ENCODE data around the gene NAALADL1. TPM values are rescaled to one million over a fixed set of nuclear protein-coding genes. Genes with fewer than 3 reads are reported as not detected.

Gene NAALADL1
- total and polyA plus RNA-seq, 8 donors, result 8.5 to 20.7 (median 13.7) TPM

GRCh38 chr11:65059523-65059922 is 1.2 kb upstream of the NAALADL1 start:
- Histone ChIP-seq H3K27me3 (no peaks in the 10 kb centered on the region), H3K9me3 (no peaks in the 10 kb centered on the region), H3K4me3 (no peak overlapping the region), H3K27ac (no peak overlapping the region), H3K4me1 (no peaks in the 10 kb centered on the region), H3K36me3 (no peaks in the 10 kb centered on the region)
- intact Hi-C loops (cut with DNase I), result no loop called here
- no peak for ATAC-seq
- TF ChIP-seq CTCF (IDR thresholded peaks at IDR 0.05), result no peak
- no peak for DNase-seq

- no peak for DNase-seq
- intact Hi-C loops (cut with DNase I), result no loop called here
Observed at GRCh38 chr11:65058012-65058411, 341 bp downstream of the NAALADL1 start.

GRCh38 chr11:65057526-65057925 is 827 bp downstream of the NAALADL1 start:
- H3K36me3 ChIP-seq, result no peaks in the 10 kb centered on the region
- H3K27ac ChIP-seq, result no peak overlapping the region
- no peaks in the 10 kb centered on the region for H3K27me3 ChIP-seq
- no peaks in the 10 kb centered on the region for H3K4me1 ChIP-seq
- no peaks in the 10 kb centered on the region for H3K9me3 ChIP-seq
- intact Hi-C loops (cut with DNase I), result no loop called here
- DNase-seq, result no peak
- ATAC-seq, result no peak
- no peak for TF ChIP-seq CTCF (IDR thresholded peaks at IDR 0.05)
- H3K4me3 ChIP-seq, result no peak overlapping the region

More at GRCh38 chr11:65058012-65058411, 341 bp downstream of the NAALADL1 start:
- Histone ChIP-seq H3K4me1 (no peaks in the 10 kb centered on the region), H3K4me3 (no peak overlapping the region), H3K27me3 (no peaks in the 10 kb centered on the region), H3K9me3 (no peaks in the 10 kb centered on the region), H3K36me3 (no peaks in the 10 kb centered on the region), H3K27ac (no peak overlapping the region)
- no peak for ATAC-seq
- TF ChIP-seq CTCF (IDR thresholded peaks at IDR 0.05), result no peak

GRCh38 chr11:65056999-65057398 is 1.4 kb downstream of the NAALADL1 start:
- H3K4me1 ChIP-seq, result no peaks in the 10 kb centered on the region
- H3K9me3 ChIP-seq, result no peaks in the 10 kb centered on the region
- H3K36me3 ChIP-seq, result no peaks in the 10 kb centered on the region
- DNase-seq, result no peak
- no peak overlapping the region for H3K27ac ChIP-seq
- no peak overlapping the region for H3K4me3 ChIP-seq
- TF ChIP-seq CTCF (IDR thresholded peaks at IDR 0.05), result no peak
- intact Hi-C loops (cut with DNase I), result no loop called here
- ATAC-seq, result no peak
- no peaks in the 10 kb centered on the region for H3K27me3 ChIP-seq

- DNase-seq (no peak), ATAC-seq (no peak)
- no peak overlapping the region for H3K27ac ChIP-seq
- no peaks in the 10 kb centered on the region for H3K9me3 ChIP-seq
- H3K27me3 ChIP-seq, result no peaks in the 10 kb centered on the region
- no peaks in the 10 kb centered on the region for H3K36me3 ChIP-seq
- H3K4me3 ChIP-seq, result no peak overlapping the region
- no peaks in the 10 kb centered on the region for H3K4me1 ChIP-seq
- TF ChIP-seq CTCF (IDR thresholded peaks at IDR 0.05), result no peak
- intact Hi-C loops (cut with DNase I), result no loop called here
Observed at GRCh38 chr11:65055538-65055937, 2.8 kb downstream of the NAALADL1 start.
